H1 (cell line): Measurements from ENCODE around the gene ZNF511. TPM values are rescaled to one million over a fixed set of nuclear protein-coding genes. Genes with fewer than 3 reads are reported as not detected.

ENCODE experiments used
- CTCF ChIA-PET: fragments of 300-600 bp; sonication (Branson Sonifier 250); formaldehyde crosslinking; loops from one replicate; lab custom pipeline; 2021; ENCODE audit not compliant: partially characterized antibody; lab: Charles Lee
- POLR2A ChIA-PET: fragments of 300-600 bp; sonication (Branson Sonifier 250); formaldehyde crosslinking; loops from one replicate; lab custom pipeline; 2021; ENCODE audit warnings: inconsistent platforms; ENCODE audit not compliant: partially characterized antibody; lab: Charles Lee
- DNase-seq, 2 experiments: peaks; one replicate each; pipeline versions ENCODE4 v3.0.0 to v3.0.0-alpha.2; 2010 to 2022; ENCODE audit warnings: low spot score in 2 of 2, low read depth in 1 of 2, mixed read lengths in 1 of 2
- FAIRE-seq: peaks from 2 replicates; lab custom pipeline; 2011; peaks lifted over from hg19 to GRCh38; lab: Jason Lieb, UNC
- H2AFZ ChIP-seq: 2 replicates; pipeline ENCODE4 v1.8.1; 2012; ENCODE audit warnings: low read length, inconsistent platforms
- H2AK5ac ChIP-seq: 2 replicates; pipeline ENCODE4 v1.6.1; 2013; ENCODE audit warnings: low read depth, low read length
- H2BK120ac ChIP-seq: replicated peaks from 2 replicates; pipeline ENCODE3; 2013; ENCODE audit warnings: low read depth, low read length, inconsistent platforms
- H2BK12ac ChIP-seq: 2 replicates; pipeline ENCODE4 v1.6.1; 2013; ENCODE audit warnings: low read depth, low read length
- H2BK15ac ChIP-seq: 2 replicates; pipeline ENCODE4 v1.6.1; 2013; ENCODE audit warnings: low read length
- H2BK20ac ChIP-seq: 2 replicates; pipeline ENCODE4 v1.6.1; 2013; ENCODE audit warnings: low read length
- H2BK5ac ChIP-seq: 2 replicates; pipeline ENCODE4 v1.6.1; 2013; ENCODE audit warnings: low read depth, low read length
- H3K14ac ChIP-seq: 2 replicates; pipeline ENCODE4 v1.6.1; 2013; ENCODE audit warnings: inconsistent platforms; ENCODE audit not compliant: insufficient read length
- H3K18ac ChIP-seq: 2 replicates; pipeline ENCODE4 v1.6.1; 2013; ENCODE audit warnings: low read length; ENCODE audit errors: extremely low read depth
- H3K23ac ChIP-seq: 2 replicates; pipeline ENCODE4 v1.6.1; 2013; ENCODE audit warnings: inconsistent platforms; ENCODE audit not compliant: insufficient read length
- H3K23me2 ChIP-seq: 2 replicates; pipeline ENCODE4 v1.6.1; 2013; ENCODE audit warnings: low read depth, low read length
- H3K27ac ChIP-seq: 2 replicates; pipeline ENCODE4 v1.6.1; 2011; ENCODE audit warnings: low read depth, low read length, inconsistent platforms
- H3K27me3 ChIP-seq, 4 experiments: replicated peaks in 1 of 4; 1 replicate in 1 of 4; 2 replicates in 3 of 4; pipeline versions ENCODE4 v1.6.1 to v1.8.1; 2011 to 2013; ENCODE audit warnings: low read length in 3 of 4, mild to moderate bottlenecking in 3 of 4, inconsistent platforms in 2 of 4, mixed read lengths in 2 of 4, moderate library complexity in 1 of 4; ENCODE audit not compliant: control insufficient read depth in 3 of 4, insufficient read depth in 3 of 4; ENCODE audit errors: extremely low read depth in 1 of 4
- H3K36me3 ChIP-seq, 4 experiments: 2 replicates each; pipeline versions ENCODE4 v1.6.1 to v1.8.1; 2011 to 2013; ENCODE audit warnings: mild to moderate bottlenecking in 4 of 4, low read length in 3 of 4, moderate library complexity in 2 of 4, control low read depth in 1 of 4, inconsistent platforms in 1 of 4; ENCODE audit not compliant: insufficient read depth in 4 of 4, control insufficient read depth in 2 of 4
- H3K4ac ChIP-seq: replicated peaks from 2 replicates; pipeline ENCODE3; 2013; ENCODE audit warnings: low read length, low read depth, mixed read lengths, inconsistent platforms; ENCODE audit not compliant: insufficient read length
- H3K4me1 ChIP-seq, 4 experiments: replicated peaks in 1 of 4; 1 replicate in 1 of 4; 2 replicates in 3 of 4; pipeline versions ENCODE4 v1.6.1 to v1.8.1; 2011 to 2013; ENCODE audit warnings: low read length in 3 of 4, inconsistent platforms in 2 of 4, mixed read lengths in 1 of 4; ENCODE audit not compliant: insufficient read depth in 4 of 4, control insufficient read depth in 3 of 4
- H3K4me2 ChIP-seq, 2 experiments: 2 replicates each; pipeline versions ENCODE4 v1.6.1 to v1.8.1; 2011 to 2013; ENCODE audit warnings: low read depth in 2 of 2, low read length in 2 of 2, control low read depth in 1 of 2, inconsistent platforms in 1 of 2, mild to moderate bottlenecking in 1 of 2; ENCODE audit not compliant: insufficient read depth in 1 of 2
- H3K4me3 ChIP-seq, 4 experiments: fragments of 200-600, 300-600 bp in 1 of 4; sonication (generic), shearing (Covaris generic), sonication (Bioruptor Twin) in 1 of 4; 2 replicates each; pipeline versions ENCODE4 v1.5.1 to v1.8.1; 2011 to 2016; ENCODE audit warnings: low read length in 4 of 4, low read depth in 3 of 4, control low read depth in 2 of 4, inconsistent platforms in 2 of 4, mild to moderate bottlenecking in 2 of 4, mixed read lengths in 1 of 4, moderate library complexity in 1 of 4; ENCODE audit not compliant: insufficient read depth in 2 of 4; ENCODE audit errors: extremely low read depth in 1 of 4
- H3K56ac ChIP-seq: replicated peaks from 2 replicates; pipeline ENCODE3; 2013; ENCODE audit warnings: low read depth, mild to moderate bottlenecking, mixed read lengths, low read length, inconsistent platforms; ENCODE audit not compliant: insufficient read length
- H3K79me1 ChIP-seq: 2 replicates; pipeline ENCODE4 v1.6.1; 2013; ENCODE audit warnings: low read depth, low read length, control low read depth
- H3K79me2 ChIP-seq, 2 experiments: 2 replicates each; pipeline versions ENCODE4 v1.6.1 to v1.8.1; 2012 to 2013; ENCODE audit warnings: low read length in 2 of 2, mild to moderate bottlenecking in 2 of 2, inconsistent platforms in 1 of 2; ENCODE audit not compliant: insufficient read depth in 2 of 2, control insufficient read depth in 1 of 2
- H3K9ac ChIP-seq, 4 experiments: replicated peaks in 1 of 4; 1 replicate in 1 of 4; 2 replicates in 3 of 4; pipeline versions ENCODE4 v1.6.1 to v1.8.1; 2011 to 2013; ENCODE audit warnings: low read depth in 3 of 4, low read length in 3 of 4, control low read depth in 2 of 4, mild to moderate bottlenecking in 2 of 4, moderate library complexity in 2 of 4, inconsistent platforms in 1 of 4; ENCODE audit errors: extremely low read depth in 1 of 4
- H3K9me3 ChIP-seq, 2 experiments: 2 replicates each; pipeline versions ENCODE4 v1.6.1 to v1.8.1; 2012 to 2013; ENCODE audit warnings: mild to moderate bottlenecking in 2 of 2, moderate library complexity in 2 of 2, control low read depth in 1 of 2, inconsistent platforms in 1 of 2, low read depth in 1 of 2, low read length in 1 of 2, mixed read lengths in 1 of 2; ENCODE audit not compliant: insufficient read depth in 2 of 2
- H4K20me1 ChIP-seq, 2 experiments: replicated peaks in 1 of 2; 2 replicates each; pipeline versions ENCODE3 to v1.8.1; 2011 to 2013; ENCODE audit warnings: inconsistent platforms in 2 of 2, low read length in 2 of 2, mild to moderate bottlenecking in 1 of 2; ENCODE audit not compliant: insufficient read depth in 2 of 2, control insufficient read depth in 1 of 2
- H4K5ac ChIP-seq: 2 replicates; pipeline ENCODE4 v1.6.1; 2013; ENCODE audit warnings: low read length, low read depth, mixed read lengths, inconsistent platforms; ENCODE audit not compliant: insufficient read length
- H4K8ac ChIP-seq: 2 replicates; pipeline ENCODE4 v1.8.0; 2013; ENCODE audit warnings: mild to moderate bottlenecking, moderate library complexity, low read length, inconsistent platforms; ENCODE audit not compliant: insufficient read depth; ENCODE audit errors: extremely low read depth
- H4K91ac ChIP-seq: replicated peaks from 2 replicates; pipeline ENCODE3; 2013; ENCODE audit warnings: low read length, mixed read lengths, inconsistent platforms; ENCODE audit not compliant: insufficient read length
- CEBPB ChIP-seq: IDR thresholded peaks from 2 replicates; pipeline ENCODE4 v1.6.1; 2012; ENCODE audit warnings: low read depth, low read length
- CHD2 ChIP-seq: IDR thresholded peaks from 2 replicates; pipeline ENCODE4 v1.6.1; 2012; ENCODE audit warnings: low read length, improper control_type of control experiment
- HDAC2 ChIP-seq, 2 experiments: fragments of 300-600 bp in 1 of 2; sonication (generic) in 1 of 2; IDR thresholded peaks; 2 replicates each; pipeline ENCODE4 v1.6.1; 2011 to 2012; ENCODE audit warnings: low read depth in 2 of 2, low read length in 2 of 2, mild to moderate bottlenecking in 2 of 2, moderate library complexity in 2 of 2, borderline replicate concordance in 1 of 2, inconsistent platforms in 1 of 2
- NANOG ChIP-seq: IDR thresholded peaks from 2 replicates; pipeline ENCODE4 v1.6.1; 2011; ENCODE audit warnings: low read length, low read depth, mild to moderate bottlenecking, inconsistent platforms; ENCODE audit not compliant: insufficient read depth, poor library complexity, severe bottlenecking
- PHF8 ChIP-seq: fragments of 200-600 bp; sonication (generic); conservative IDR thresholded peaks from 2 replicates; pipeline ENCODE4 v1.7.1; 2012; ENCODE audit warnings: low read depth, mild to moderate bottlenecking, inconsistent platforms, low read length, moderate library complexity
- POLR2AphosphoS5 ChIP-seq: IDR thresholded peaks from 2 replicates; pipeline ENCODE4 v1.6.1; 2011; ENCODE audit warnings: low read depth, low read length
- RFX5 ChIP-seq: IDR thresholded peaks from 2 replicates; pipeline ENCODE4 v1.6.1; 2011; ENCODE audit warnings: low read depth, low read length, improper control_type of control experiment, borderline replicate concordance
- SIN3A ChIP-seq, 2 experiments: IDR thresholded peaks in 1 of 2; conservative IDR thresholded peaks in 1 of 2; 2 replicates each; pipeline ENCODE4 v1.6.1; 2011 to 2012; ENCODE audit warnings: low read length in 2 of 2, improper control_type of control experiment in 1 of 2, low read depth in 1 of 2, mild to moderate bottlenecking in 1 of 2
- SP2 ChIP-seq: IDR thresholded peaks from 2 replicates; pipeline ENCODE4 v1.6.1; 2012; ENCODE audit warnings: mild to moderate bottlenecking, low read length, inconsistent platforms
- SUZ12 ChIP-seq: fragments of 200-600 bp; sonication (generic); IDR thresholded peaks from 2 replicates; pipeline ENCODE4 v1.6.1; 2012; ENCODE audit warnings: mild to moderate bottlenecking, inconsistent platforms, low read length, moderate library complexity, mixed read lengths
- WGBS, 2 experiments: shearing (Covaris generic) in 1 of 2; methylation state at CpG; one replicate each; pipeline versions ENCODE4 v1.1.6 to v1.1.7; 2013 to 2015; ENCODE audit warnings: low lambda C conversion rate in 2 of 2, mixed read lengths in 2 of 2, inconsistent platforms in 1 of 2, low coverage in 1 of 2, missing lambda C conversion rate in 1 of 2; ENCODE audit not compliant: insufficient replicate concordance in 2 of 2, insufficient coverage in 1 of 2, insufficient read length in 1 of 2; ENCODE audit errors: extremely low coverage in 1 of 2, missing lambda C conversion rate in 1 of 2; 5-methylcytosine and 5-hydroxymethylcytosine counted together
- polyA plus RNA-seq, 7 experiments: library from polyadenylated mRNA; depleted of rRNA in 3 of 7; stranded (reverse) in 5 of 7; unstranded in 2 of 7; fragments of >200 nt in 5 of 7; fragments of 200-250 nt in 2 of 7; gene quantifications; 1 replicate in 5 of 7; 2 replicates in 1 of 7; 4 replicates in 1 of 7; pipeline versions ENCODE4 v1.2.1 to v1.2.3, GENCODE V29; 2011 to 2013; ENCODE audit warnings: missing spikeins in 2 of 7, mixed read lengths in 2 of 7
- total RNA-seq: library from RNA; stranded (reverse); fragmentation: NEBNext Ultra II Directional; extraction: Animal tissue kit (Norgen Biotek cat#: 25700); gene quantifications from 2 replicates; pipeline ENCODE4 v1.2.1, GENCODE V29; 2021
- TF ChIP-seq, protein P1 (sequence below): IDR thresholded peaks from 2 replicates; pipeline ENCODE4 v1.6.1; 2011; ENCODE audit warnings: low read depth, mild to moderate bottlenecking, low read length; ENCODE audit not compliant: insufficient read depth

Gene ZNF511
- total and polyA plus RNA-seq, 2 of the 8 experiments (the other 6 are each of a cell fraction or from before 2014, with no cell fraction given), result 55.4 to 71.7 TPM

DNA sequence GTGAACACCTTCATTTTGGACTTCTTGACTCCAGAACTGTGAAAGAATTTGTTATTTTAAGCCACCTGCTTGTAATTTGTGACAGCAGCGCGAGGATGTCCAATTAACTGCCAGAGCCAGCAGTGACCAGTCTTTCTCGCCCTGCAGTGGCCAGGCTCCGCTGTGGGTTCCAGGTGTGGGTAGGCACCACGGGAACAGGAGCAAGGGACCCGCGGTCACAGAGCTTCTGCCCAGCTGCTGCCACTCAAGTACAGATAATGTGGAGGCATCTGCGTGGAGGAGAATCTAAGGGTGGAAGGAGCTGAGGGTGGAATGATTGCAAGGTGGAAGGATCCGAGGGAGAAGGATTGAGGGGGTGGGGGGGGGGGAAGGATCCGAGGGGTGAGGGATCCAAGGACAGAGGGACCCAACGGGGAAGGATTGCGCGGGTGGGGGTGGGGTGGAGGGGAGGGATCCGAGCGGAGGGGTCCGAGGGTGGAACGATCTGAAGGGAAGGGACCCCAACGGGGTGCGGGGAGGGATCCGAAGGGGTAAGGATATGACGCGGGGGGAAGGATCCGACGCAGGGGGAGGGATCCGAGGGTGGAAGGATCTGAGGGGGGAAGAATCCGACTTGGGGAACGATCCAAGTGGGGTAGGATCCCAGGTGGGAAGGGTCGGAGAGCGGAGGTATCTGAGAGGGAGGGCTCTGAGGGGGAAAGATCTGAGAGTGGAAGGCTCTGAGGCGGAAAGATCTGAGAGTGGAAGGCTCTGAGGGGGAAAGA, 24.4 kb downstream of the ZNF511 start:
- Histone ChIP-seq H3K79me2 (no peaks in the 10 kb centered on the region), H4K8ac (no peak overlapping the region), H3K79me1 (no peaks in the 10 kb centered on the region), H3K27me3 (peaks cover 30 to 78% (median 68%) of the 10 kb centered on the region in 4 experiments), H3K36me3 (no peaks in the 10 kb centered on the region; a peak in 1 of 8 replicates), H3K56ac (no peak overlapping the region), H2BK120ac (no peak overlapping the region), H3K23me2 (peaks cover 18% of the 10 kb centered on the region; the same call in 1 of the 2 replicates), H2BK12ac (no peak overlapping the region), H3K18ac (no peak overlapping the region), H3K23ac (no peak overlapping the region), H3K27ac (no peak overlapping the region), H2AFZ (no peak overlapping the region), H3K4me1 (peaks cover 0 to 18% (median 7%) of the 10 kb centered on the region in 4 experiments; a peak in 6 of 7 replicates), H2AK5ac (no peak overlapping the region), H3K9me3 (peaks cover 0 to 12% of the 10 kb centered on the region in 2 experiments; a peak in 1 of 4 replicates), H2BK5ac (no peak overlapping the region), H4K20me1 (peaks cover 0 to 9% of the 10 kb centered on the region in 2 experiments), H3K4me2 (no peak overlapping the region), H4K91ac (no peak overlapping the region), H3K4me3 (no peak overlapping the region), H3K4ac (no peak overlapping the region), H3K14ac (no peak overlapping the region), H4K5ac (no peak overlapping the region), H2BK15ac (no peak overlapping the region), H3K9ac (no peak overlapping the region), H2BK20ac (no peak overlapping the region)
- WGBS, 2 experiments, result 86% methylated on average over 10 of the region's 30 CpGs; no CpG with 5 or more reads in 1 of the 2 experiments
- DNase-seq (no peak), FAIRE-seq (no peak)
- POLR2A ChIA-PET, result interaction anchor here (0.8 kb wide), 1 partner anchor 33 kb away, joined by 3 read pairs; no protein-coding TSS in a partner anchor
- CTCF ChIA-PET, result interaction anchor here (0.5 to 0.7 kb wide), 2 partner anchors 12 to 29 kb away, joined by 3 read pairs; no protein-coding TSS in a partner anchor
- TF ChIP-seq POLR2AphosphoS5 (no peak), CHD2 (no peak), HDAC2 (IDR thresholded peaks at IDR 0.05; ENCODE audit: borderline replicate concordance in 1 of 2, low read depth in 2 of 2, low read length in 2 of 2) (no peak), SUZ12 (no peak), RFX5 (no peak), NANOG (no peak), CEBPB (no peak), SIN3A (conservative IDR thresholded peaks at IDR 0.05 in 1 of 2, IDR thresholded peaks at IDR 0.05 in 1 of 2; ENCODE audit: low read depth in 1 of 2, low read length in 2 of 2) (no peak), SP2 (no peak), PHF8 (no peak)
- TF ChIP-seq, protein P1, sequence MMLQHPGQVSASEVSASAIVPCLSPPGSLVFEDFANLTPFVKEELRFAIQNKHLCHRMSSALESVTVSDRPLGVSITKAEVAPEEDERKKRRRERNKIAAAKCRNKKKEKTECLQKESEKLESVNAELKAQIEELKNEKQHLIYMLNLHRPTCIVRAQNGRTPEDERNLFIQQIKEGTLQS, result no peak
